A549 (cell line): Measurements from ENCODE around the gene PASD1.

Experiments used
- CTCF ChIP-seq: fragments of >200 bp; sonication (Bioruptor Twin); formaldehyde crosslinking; IDR thresholded peaks from 3 replicates; pipeline ENCODE4 v1.5.1; 2016
- FOSB ChIP-seq: fragments of 250-450 bp; sonication (Bioruptor Pico); IDR thresholded peaks from 2 replicates; pipeline ENCODE4 v1.5.0; 2020; ENCODE audit warnings: mild to moderate bottlenecking, moderate library complexity
- POLR2A ChIP-seq: IDR thresholded peaks from 2 replicates; pipeline ENCODE4 v1.6.1; 2012; ENCODE audit warnings: mild to moderate bottlenecking, low read length

GRCh38 chrX:151700581-151700980 lies 137.1 kb downstream of the PASD1 start:
- no peak for TF ChIP-seq CTCF
- TF ChIP-seq POLR2A: no peak
- TF ChIP-seq FOSB (CRISPR knock-in tag): no peak
